SK-N-SH (cell line): Measurements from ENCODE around the gene TNS4. TPM values are rescaled to one million over a fixed set of nuclear protein-coding genes. Genes with fewer than 3 reads are reported as not detected.

Experiments used
- polyA plus RNA-seq, 3 experiments: library from polyadenylated mRNA; depleted of rRNA; stranded (reverse); fragments of >200 nt; gene quantifications; 2 replicates each; pipeline ENCODE4 v1.2.3, GENCODE V29; 2012

The TNS4 gene
- polyA plus RNA-seq, 1 of the 3 experiments (the other 2 are of a cell fraction) = not detected

Other genes with a start within 250 kb of the TNS4 start
- 12.7 and 12.8 TPM in 2 replicates for gene CDC6, start 213.7 kb downstream of the TNS4 start, polyA plus RNA-seq (2012; rRNA removed)
- gene RARA, start 192.4 kb downstream of the TNS4 start, polyA plus RNA-seq (2012; rRNA removed) = 8.9 and 13.3 TPM in 2 replicates
- not detected in 2 replicates for gene GJD3, start 136.9 kb downstream of the TNS4 start, polyA plus RNA-seq (2012; rRNA removed)
- gene TOP2A, start 83.7 kb downstream of the TNS4 start, polyA plus RNA-seq (2012; rRNA removed) = 20.6 and 23.2 TPM in 2 replicates
- gene IGFBP4, start 58.2 kb downstream of the TNS4 start, polyA plus RNA-seq (2012; rRNA removed) = 101 and 128 TPM in 2 replicates
- gene CCR7, start 63.8 kb upstream of the TNS4 start, polyA plus RNA-seq (2012; rRNA removed) = not detected in 2 replicates
- gene SMARCE1, start 146.2 kb upstream of the TNS4 start, polyA plus RNA-seq (2012; rRNA removed) = 45.9 and 54.2 TPM in 2 replicates
- not detected in 2 replicates for gene KRT222, start 163.6 kb upstream of the TNS4 start, polyA plus RNA-seq (2012; rRNA removed)
- gene KRT24, start 202.1 kb upstream of the TNS4 start, polyA plus RNA-seq (2012; rRNA removed) = not detected in 2 replicates